Stimulated activated CD4-positive, alpha-beta T cell treated with anti-CD3 and anti-CD28 coated beads, Interleukin-1b, Interleukin-23, amount 100 ng/mL, for 1 hour (primary cell): ENCODE results near the gene BTRC.
"Not testable (repeated sequence)": the region's sequence is repeated elsewhere in the genome, so short reads cannot be mapped to it uniquely, and the experiment has no call there.

Experiments used
- DNase-seq, 2 donors: peaks; one replicate each; pipeline ENCODE4 v3.0.0-alpha.2; 2020; ENCODE audit warnings: low read depth in 2 of 2

Gene BTRC

GRCh38 chr10:101346177-101346576 lies 7.8 kb upstream of the BTRC start:
- DNase-seq, result no peak

DNA sequence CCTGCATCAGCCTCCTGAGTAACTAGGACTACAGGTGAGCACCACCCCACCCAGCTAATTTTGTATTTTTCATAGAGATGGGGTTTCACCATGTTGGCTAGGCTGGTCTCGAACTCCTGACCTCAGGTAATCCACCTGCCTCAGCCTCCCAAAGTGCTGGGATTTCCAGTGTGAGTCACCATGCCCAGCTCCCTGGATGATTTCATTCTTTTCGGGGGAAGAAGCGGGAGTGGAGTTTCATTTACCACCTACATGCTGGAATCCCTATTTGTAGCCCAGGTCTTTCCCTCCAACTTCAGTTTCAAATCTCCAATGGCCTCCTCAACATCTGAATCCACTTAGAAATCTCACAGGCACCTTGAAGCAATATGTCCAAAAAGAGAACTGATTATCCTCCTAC lies 2.9 kb upstream of the BTRC start:
- no peak for DNase-seq

DNA sequence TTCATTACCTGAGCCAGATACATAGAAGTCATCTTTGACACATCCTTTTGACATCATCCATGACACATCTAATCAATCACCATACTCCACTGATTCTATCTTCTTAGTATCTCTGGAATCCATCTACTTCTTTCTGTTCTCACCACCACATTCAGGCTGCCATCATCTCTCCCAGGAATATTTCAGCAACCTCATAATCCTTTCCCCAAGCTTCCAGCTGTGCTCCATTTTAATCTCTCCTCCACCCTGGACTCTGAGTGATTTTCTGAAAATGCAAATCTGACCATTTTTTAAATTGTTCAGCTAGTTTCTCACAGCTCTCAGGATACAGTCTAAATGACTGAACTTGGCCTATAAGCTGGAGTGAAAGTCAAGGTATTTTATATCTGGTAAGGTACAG lies 2.5 kb upstream of the BTRC start:
- no peak for DNase-seq

GRCh38 chr10:101352857-101353256 lies 1.1 kb upstream of the BTRC start:
- DNase-seq, result not testable (repeated sequence)

DNA sequence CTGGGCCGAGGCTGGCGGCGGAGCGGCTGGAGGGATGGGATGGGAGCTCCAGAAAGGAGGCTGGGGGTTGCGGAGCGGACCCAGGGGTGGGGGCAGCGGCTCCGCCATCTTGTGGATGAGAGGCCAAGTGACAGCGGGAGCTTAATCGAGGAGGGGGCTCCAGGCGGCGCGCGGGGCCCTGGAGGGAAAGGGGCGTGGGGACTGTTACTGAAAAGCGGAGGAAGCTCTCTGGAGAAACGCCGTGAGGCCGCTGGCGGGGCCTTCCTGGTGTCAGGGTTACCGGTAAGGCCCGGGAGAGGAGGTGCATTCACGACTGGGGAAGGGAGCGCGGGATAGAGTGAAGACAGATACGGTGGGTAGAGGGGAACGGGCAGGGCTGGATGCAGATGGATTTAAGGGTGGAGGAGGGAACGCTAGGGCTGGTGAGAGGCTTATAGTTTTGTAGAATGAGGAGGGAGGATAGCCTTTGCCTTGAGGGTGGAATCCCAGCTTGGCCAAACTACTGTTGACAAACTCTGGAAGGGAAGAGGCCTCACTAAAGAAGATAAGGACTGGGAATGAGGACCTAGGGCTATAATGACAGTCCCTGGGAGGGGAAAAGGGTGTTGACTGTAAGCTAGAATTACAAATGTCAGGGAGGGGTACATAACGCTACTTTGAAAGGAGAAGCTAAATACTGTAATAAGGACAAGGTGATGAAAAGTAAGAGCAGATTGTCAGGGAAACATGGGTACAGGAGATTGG lies 535 bp downstream of the BTRC start:
- DNase-seq, result peak in 1 of 2 donors; percentile 18

DNA sequence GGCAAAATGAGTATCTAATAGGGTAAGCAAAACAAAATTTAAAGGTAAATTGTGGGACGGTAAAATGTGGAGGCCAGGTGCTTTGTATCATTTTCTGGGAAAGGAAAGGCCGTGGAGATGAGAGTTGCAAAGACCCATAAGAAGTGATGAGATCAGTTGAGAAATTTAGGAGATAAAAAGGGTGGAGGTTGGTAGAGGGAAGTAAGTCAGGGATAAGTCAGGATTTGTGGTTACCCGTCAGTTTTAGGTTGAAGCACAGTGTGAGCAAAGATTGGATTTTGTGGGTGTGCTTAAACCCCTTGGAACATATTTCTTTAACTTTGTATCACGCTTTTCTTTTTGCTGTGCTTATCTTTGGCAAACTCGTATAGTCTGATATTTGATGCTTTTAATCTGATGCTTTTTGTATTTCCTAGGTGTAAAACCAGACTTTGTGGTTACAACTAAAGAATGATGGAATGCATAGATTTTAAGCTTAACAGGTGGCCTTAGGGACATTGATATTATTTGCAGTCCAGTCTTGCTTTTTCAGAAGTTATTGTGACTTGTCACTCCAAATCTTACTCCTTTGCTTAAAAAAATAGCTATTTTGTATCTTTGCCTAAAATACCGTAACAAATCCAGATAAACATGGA lies 1.2 kb downstream of the BTRC start:
- DNase-seq, result no peak

- no peak for DNase-seq
Measured at GRCh38 chr10:101356132-101356531, 2.2 kb downstream of the BTRC start.

DNA sequence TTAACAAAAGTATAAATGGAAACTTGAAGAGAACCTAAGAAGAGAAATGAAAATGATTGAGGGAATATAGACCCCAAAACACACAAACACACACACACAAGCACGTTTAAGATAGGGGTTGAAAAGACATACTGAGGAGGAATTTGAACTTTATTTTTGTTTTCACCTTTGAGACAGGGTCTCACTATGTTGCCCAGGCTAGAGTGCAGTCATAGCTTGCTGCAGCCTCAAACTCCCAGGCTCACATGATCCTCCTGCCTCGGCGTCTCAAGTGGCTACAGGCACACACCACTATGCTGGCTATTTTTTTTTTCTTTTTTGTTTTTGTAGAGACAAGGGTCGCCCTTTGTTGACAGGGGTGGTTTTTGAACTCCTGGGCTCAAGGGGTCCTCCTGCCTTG lies 4.0 kb downstream of the BTRC start:
- no peak for DNase-seq

DNA sequence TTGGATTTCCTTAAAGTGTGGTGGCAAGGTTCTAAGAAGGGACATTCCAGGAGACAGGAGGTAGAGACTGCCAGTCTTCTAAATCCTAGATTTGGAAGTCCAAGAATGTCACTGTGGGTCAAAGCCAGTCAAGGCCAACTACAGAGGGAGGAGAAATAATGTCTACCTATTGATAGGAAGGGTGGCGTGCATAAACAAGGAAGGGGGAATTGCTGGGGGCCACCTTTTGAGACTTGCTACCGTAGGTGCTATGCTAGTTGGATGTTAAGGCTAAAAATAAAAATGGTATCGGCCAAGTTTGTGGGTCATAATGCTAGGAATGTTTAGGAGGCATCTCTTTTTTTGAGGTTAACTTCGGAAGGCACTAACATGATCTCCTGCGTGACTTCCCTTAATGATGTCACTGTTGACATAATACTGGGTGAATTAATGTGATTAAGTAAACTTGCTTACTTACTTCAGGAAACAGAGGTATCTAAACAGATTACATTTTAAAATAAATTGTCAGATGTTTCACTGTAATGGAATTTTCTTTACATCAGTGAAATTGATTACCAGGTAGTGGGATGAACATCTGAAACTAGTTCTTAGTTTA lies 4.8 kb downstream of the BTRC start:
- no peak for DNase-seq

DNA sequence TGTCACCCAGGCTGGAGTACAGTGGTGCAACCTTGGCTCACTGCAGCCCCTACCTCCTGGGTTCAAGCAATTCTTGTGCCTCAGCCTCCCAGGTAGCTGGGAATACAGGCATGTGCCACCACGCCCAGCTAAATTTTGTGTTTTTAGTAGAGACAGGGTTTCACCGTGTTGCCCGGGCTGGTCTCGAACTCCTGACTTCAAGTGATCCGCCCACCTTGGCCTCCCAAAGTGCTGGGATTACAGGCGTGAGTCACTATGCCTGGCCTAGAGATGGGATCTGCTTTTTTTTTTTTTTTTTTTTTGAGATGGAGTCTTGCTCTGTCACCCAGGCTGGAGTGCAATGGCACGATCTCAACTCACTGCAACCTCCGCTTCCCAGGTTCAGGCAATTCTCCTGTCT lies 6.1 kb downstream of the BTRC start:
- not testable (repeated sequence) for DNase-seq

DNA sequence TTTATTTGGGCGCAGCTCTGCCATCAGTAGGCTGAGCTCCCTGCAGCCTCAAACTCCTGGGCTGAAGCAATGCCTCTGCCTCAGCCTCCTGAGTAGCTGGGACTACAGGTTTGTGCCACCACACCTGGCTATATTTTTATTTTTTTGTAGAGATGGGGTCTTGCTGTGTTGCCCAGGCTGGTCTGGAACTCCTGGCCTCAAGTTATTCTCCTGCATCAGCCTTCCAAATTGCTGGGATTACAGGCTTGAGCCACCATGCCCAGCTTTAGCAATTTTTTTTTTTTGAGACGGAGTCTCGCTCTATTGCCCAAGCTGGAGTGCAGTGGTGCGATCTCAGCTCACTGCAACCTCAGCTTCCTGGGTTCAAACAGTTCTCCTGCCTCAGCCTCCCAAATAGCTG lies 6.9 kb downstream of the BTRC start:
- DNase-seq, result not testable (repeated sequence)

DNA sequence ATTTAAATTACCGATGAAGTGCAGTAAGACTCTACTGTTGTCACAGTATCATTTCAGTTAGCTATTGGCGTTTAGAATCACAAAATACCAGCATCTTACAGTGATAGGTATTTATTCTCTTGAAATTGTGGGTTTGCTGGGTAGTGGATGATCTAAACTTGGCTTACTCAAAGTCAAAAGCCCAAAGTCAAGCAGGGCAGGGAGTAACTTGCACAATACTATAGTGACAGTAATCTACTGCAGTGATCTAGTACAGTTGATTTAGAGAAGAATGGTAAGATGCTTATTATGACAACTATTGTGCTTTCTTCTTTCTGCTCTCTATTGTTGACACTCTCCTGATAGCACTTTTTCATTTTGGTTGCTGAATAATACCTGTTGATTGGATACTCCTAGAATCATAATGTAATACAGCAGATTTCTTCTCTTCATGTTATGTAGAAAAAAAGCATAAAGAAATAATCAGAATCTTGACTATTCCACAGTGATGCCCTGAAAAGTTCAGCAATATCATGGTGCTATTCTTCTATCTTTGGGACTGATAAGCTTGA lies 10.0 kb downstream of the BTRC start:
- DNase-seq, result no peak

GRCh38 chr10:101364721-101365120 lies 10.8 kb downstream of the BTRC start:
- no peak for DNase-seq

- no peak for DNase-seq
Measured at GRCh38 chr10:101367569-101368453, 13.8 kb downstream of the BTRC start.

DNA sequence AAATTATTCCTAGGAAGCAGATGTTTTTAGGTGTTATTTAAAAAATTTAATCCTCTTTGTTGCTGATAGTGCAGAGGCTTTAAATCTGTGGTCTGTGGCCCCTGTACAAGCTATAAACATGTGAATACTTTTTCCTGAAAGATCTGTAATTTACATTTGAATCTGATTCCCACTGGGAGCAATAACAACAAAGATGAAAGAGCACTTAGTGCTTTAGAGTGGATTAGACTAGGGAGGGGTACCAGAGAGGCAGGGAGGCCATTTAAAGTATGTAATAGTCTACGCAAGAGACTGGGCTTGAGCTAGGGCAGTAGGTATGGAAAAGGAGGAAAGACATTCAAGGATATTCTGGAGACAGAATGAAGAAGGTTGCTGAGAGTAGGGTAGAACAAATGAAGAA lies 19.1 kb downstream of the BTRC start:
- DNase-seq, result no peak

- not testable (repeated sequence) for DNase-seq
Measured at GRCh38 chr10:101373993-101374392, 20.0 kb downstream of the BTRC start.

- DNase-seq, result no peak
Measured at GRCh38 chr10:101375076-101375475, 21.1 kb downstream of the BTRC start.

- no peak for DNase-seq
Measured at GRCh38 chr10:101379663-101380352, 25.8 kb downstream of the BTRC start.

DNA sequence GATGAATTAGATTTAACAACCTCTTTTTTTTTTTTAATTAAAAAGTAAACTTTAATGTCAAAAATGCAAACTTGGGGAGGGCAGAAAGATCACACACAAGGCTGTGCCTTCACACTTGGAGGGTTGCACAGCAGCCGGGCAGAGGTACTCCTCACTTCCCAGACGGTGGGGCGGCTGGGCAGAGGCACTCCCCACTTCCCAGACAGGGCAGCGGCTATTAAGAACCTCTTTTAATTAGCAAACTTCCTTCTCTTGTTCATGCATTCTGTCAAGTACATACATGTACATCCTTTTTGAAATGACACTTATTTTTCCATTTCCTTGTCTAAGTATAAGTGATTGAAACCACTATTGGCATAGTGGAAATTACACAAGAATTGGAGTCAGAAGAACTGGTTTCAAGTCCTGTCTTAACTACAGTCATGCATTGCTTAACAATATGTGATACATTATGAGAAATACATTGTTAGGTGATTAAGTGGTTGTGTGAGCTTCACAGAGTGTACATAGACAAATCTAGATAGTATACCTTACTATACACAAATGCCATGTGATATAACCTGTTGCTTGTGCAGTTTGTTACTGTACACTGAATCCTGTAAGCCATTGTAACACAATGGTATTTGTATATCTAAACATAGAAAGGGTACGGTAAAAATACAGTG lies 26.5 kb downstream of the BTRC start:
- no peak for DNase-seq

DNA sequence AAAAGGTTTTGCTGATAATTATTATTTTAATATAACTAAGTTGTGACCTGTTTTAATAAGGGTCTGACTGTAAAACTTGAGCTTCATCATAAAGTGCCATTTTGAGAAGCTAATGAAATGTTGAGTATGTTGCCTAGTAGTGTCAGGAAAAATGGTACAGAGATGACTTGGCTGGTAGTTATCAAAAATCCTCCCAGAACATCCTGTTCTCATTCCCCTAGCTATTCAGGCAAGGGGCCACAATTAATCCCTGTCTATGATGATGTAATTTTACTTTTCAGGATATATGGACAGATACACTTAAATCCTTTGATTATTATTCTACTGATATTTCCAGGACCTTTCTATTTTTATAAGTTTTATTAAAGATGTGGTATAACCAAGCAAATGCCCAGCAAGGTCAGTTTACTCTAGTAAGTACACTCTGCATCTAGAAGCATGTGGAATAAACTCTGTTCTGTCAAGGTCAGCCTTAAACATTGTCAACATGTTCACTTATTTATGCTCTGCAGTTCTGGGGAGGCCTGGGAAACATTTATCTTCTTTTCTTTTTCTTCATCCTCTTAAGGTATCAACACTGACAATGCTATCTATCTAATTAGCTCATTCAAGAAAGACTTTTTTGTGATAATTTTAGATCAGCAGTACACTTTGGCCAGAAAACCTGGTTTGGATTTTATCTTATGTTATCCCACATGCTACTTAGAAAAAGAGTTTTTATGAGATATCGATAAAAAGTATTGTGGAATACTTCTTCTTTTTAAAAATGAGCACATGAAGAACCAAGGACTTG lies 32.1 kb downstream of the BTRC start:
- DNase-seq, result no peak
